HepG2 (cell line): ENCODE results near the gene SYT7. TPM values are rescaled to one million over a fixed set of nuclear protein-coding genes. Genes with fewer than 3 reads are reported as not detected.

Source experiments
- ARID5B ChIP-seq: IDR thresholded peaks from 2 replicates; pipeline ENCODE4 v1.4.0; 2020; ENCODE audit warnings: mild to moderate bottlenecking, missing genetic modification reagents
- DPF2 ChIP-seq: sonication (generic); formaldehyde crosslinking; IDR thresholded peaks from 2 replicates; pipeline ENCODE4 v1.4.0; 2020; ENCODE audit warnings: mild to moderate bottlenecking, low read depth, missing genetic modification reagents, borderline replicate concordance
- EHMT2 ChIP-seq: fragments of 200-600 bp; sonication (generic); IDR thresholded peaks from 2 replicates; pipeline ENCODE4 v1.7.0; 2017; ENCODE audit warnings: antibody characterized with exemption, low read depth, low read length, borderline replicate concordance
- ETV5 ChIP-seq: IDR thresholded peaks from 2 replicates; pipeline ENCODE4 v1.6.1; 2018; ENCODE audit warnings: missing biosample characterization, missing genetic modification reagents, inconsistent platforms, borderline replicate concordance
- FOXP1 ChIP-seq, 2 experiments: fragments of 450-650 bp in 1 of 2; IDR thresholded peaks; 2 replicates each; pipeline ENCODE4 v1.6.1; 2017 to 2018; ENCODE audit warnings: antibody characterized with exemption in 1 of 2
- HDAC2 ChIP-seq: sonication (generic); formaldehyde crosslinking; IDR thresholded peaks from 2 replicates; pipeline ENCODE4 v1.4.0; 2020; ENCODE audit warnings: missing genetic modification reagents
- HNF1B ChIP-seq: sonication (generic); formaldehyde crosslinking; IDR thresholded peaks from 2 replicates; pipeline ENCODE4 v1.5.1; 2020; ENCODE audit warnings: mild to moderate bottlenecking, moderate library complexity, missing genetic modification reagents
- HOXA9 ChIP-seq: sonication (generic); formaldehyde crosslinking; IDR thresholded peaks from 2 replicates; pipeline ENCODE4 v1.8.1; 2022; ENCODE audit warnings: missing genetic modification reagents, mild to moderate bottlenecking, moderate library complexity, borderline replicate concordance
- IKZF1 ChIP-seq: fragments of 450-650 bp; IDR thresholded peaks from 2 replicates; pipeline ENCODE4 v1.7.1; 2016
- KLF13 ChIP-seq: sonication (generic); formaldehyde crosslinking; IDR thresholded peaks from 2 replicates; pipeline ENCODE4 v1.4.0; 2020; ENCODE audit warnings: mild to moderate bottlenecking, missing genetic modification reagents
- PHF21A ChIP-seq: sonication (generic); formaldehyde crosslinking; IDR thresholded peaks from 2 replicates; pipeline ENCODE4 v1.5.0; 2020; ENCODE audit warnings: mild to moderate bottlenecking, missing genetic modification reagents
- POGZ ChIP-seq: sonication (generic); formaldehyde crosslinking; IDR thresholded peaks from 2 replicates; pipeline ENCODE4 v1.4.0; 2020; ENCODE audit warnings: mild to moderate bottlenecking, missing genetic modification reagents
- RXRA ChIP-seq: sonication (generic); formaldehyde crosslinking; IDR thresholded peaks from 2 replicates; pipeline ENCODE4 v1.5.1; 2020; ENCODE audit warnings: missing genetic modification reagents
- SMC3 ChIP-seq: IDR thresholded peaks from 2 replicates; pipeline ENCODE4 v1.6.1; 2011; ENCODE audit warnings: low read length, improper control_type of control experiment
- SP4 ChIP-seq: sonication (generic); formaldehyde crosslinking; IDR thresholded peaks from 2 replicates; pipeline ENCODE4 v1.8.1; 2023; ENCODE audit warnings: mild to moderate bottlenecking, missing genetic modification reagents
- TP53 ChIP-seq: sonication (generic); formaldehyde crosslinking; conservative IDR thresholded peaks from 2 replicates; pipeline ENCODE4 v1.4.0; 2020; ENCODE audit warnings: missing genetic modification reagents
- ZFX ChIP-seq: sonication (generic); formaldehyde crosslinking; IDR thresholded peaks from 2 replicates; pipeline ENCODE4 v1.4.0; 2020; ENCODE audit warnings: mild to moderate bottlenecking, low read depth, missing genetic modification reagents, moderate library complexity
- ZKSCAN5 ChIP-seq: sonication (generic); formaldehyde crosslinking; IDR thresholded peaks from 2 replicates; pipeline ENCODE4 v1.5.1; 2020; ENCODE audit warnings: mild to moderate bottlenecking, missing genetic modification reagents
- ZNF234 ChIP-seq: sonication (generic); formaldehyde crosslinking; conservative IDR thresholded peaks from 2 replicates; pipeline ENCODE4 v1.5.1; 2020; ENCODE audit warnings: mild to moderate bottlenecking, missing genetic modification reagents
- ZNF3 ChIP-seq: IDR thresholded peaks from 2 replicates; pipeline ENCODE4 v1.7.0; 2017; ENCODE audit warnings: inconsistent platforms
- ZNF446 ChIP-seq: sonication (generic); formaldehyde crosslinking; IDR thresholded peaks from 2 replicates; pipeline ENCODE4 v1.5.0; 2020; ENCODE audit warnings: mild to moderate bottlenecking, missing genetic modification reagents
- ZNF563 ChIP-seq: sonication (generic); formaldehyde crosslinking; IDR thresholded peaks from 2 replicates; pipeline ENCODE4 v1.8.0; 2022; ENCODE audit warnings: mild to moderate bottlenecking, moderate library complexity, missing genetic modification reagents
- ZNF567 ChIP-seq: sonication (generic); formaldehyde crosslinking; IDR thresholded peaks from 2 replicates; pipeline ENCODE4 v1.8.1; 2023; ENCODE audit warnings: mild to moderate bottlenecking, missing genetic modification reagents, borderline replicate concordance
- ZNF605 ChIP-seq: sonication (generic); formaldehyde crosslinking; IDR thresholded peaks from 2 replicates; pipeline ENCODE4 v1.8.0; 2022; ENCODE audit warnings: mild to moderate bottlenecking, missing genetic modification reagents
- polyA plus RNA-seq, 8 experiments: library from polyadenylated mRNA; depleted of rRNA in 3 of 8; stranded (reverse) in 7 of 8; unstranded in 1 of 8; fragments of >200 nt; fragmentation: Illumina TruSeq in 4 of 8; extraction: Trizol in 4 of 8; gene quantifications; 2 replicates each; pipeline versions ENCODE4 v1.2.1 to v1.2.3, GENCODE V29; 2011 to 2016; ENCODE audit warnings: low read depth in 4 of 8, missing spikeins in 1 of 8, mixed read lengths in 1 of 8; ENCODE audit not compliant: insufficient read depth in 1 of 8
- total RNA-seq, 5 experiments: library from RNA; depleted of rRNA; stranded (reverse); fragments of >200 nt; fragmentation: Illumina TruSeq; extraction: Trizol; gene quantifications; 2 replicates each; pipeline ENCODE4 v1.2.3, GENCODE V29; 2016; ENCODE audit warnings: low read depth in 1 of 5
- TF ChIP-seq, protein P1 (sequence below): sonication (generic); formaldehyde crosslinking; IDR thresholded peaks from 2 replicates; pipeline ENCODE4 v1.8.1; 2023; ENCODE audit warnings: missing genetic modification reagents, mild to moderate bottlenecking, borderline replicate concordance

Gene SYT7
- total and polyA plus RNA-seq, 2 of the 13 experiments (the other 11 are each of a cell fraction or from before 2014, with no cell fraction given), result 1.4 to 4.4 TPM

DNA sequence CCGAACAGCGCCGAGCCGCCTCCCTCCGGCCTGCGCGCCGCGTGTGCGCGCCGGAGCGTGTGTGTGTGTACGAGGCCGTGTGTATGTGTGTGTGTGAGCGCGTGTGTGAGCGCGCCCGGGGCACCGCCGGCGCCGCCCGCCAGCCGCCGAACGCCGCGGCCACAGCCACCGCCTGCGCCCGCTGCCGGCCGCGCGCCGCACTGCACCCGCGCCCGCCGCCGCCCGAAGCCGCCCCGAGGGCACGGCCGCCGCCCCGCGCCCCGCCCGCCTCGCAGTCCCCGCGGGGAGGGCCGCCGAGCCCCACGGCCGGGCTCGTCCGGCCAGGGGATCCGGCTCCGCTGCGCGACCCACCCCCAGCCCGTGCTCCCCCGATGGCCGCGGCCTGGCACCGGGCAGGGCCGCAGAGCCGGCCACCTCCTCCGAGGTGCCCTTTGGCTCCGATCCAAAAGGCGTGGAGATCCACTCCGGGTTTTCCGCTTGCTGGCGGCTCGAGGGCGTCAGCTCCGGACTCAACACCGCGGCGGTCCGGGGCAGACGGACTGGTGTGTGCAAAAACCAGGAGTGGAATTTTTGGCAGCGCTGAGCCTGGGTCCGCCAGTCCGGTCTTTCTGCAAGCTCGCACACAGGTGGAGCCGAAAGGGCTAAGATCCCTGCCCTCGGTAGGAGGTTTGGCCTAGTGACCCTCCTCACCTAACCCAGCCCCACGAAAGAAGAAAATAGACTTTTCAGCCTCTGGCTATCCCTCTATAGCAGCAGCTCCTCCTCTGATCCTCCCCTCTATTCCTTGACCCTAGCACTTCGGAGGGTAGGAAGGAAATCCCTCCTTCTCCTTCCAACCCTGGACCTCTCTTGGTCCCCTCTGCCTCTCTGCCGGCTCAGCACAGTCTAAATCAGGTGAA is at the start of gene SYT7 (continued):
- TF ChIP-seq ZFX (CRISPR knock-in tag) (peak; percentile 39; the same call in 1 of the 2 replicates), ZNF3 (no peak), IKZF1 (no peak), SMC3 (no peak), ZNF567 (CRISPR knock-in tag) (no peak), ETV5 (CRISPR knock-in tag) (peak; percentile 60; the same call in 1 of the 2 replicates), ZNF605 (CRISPR knock-in tag) (peak; percentile 36; the same call in 1 of the 2 replicates), ZNF234 (no peak), PHF21A (CRISPR knock-in tag) (no peak), DPF2 (no peak), ARID5B (no peak), HOXA9 (CRISPR knock-in tag) (no peak), ZNF563 (CRISPR knock-in tag) (no peak; the same call in 1 of the 2 replicates), RXRA (peak; percentile 60), EHMT2 (no peak), HDAC2 (no peak), FOXP1 (IDR thresholded peaks at IDR 0.05) (no peak), FOXP1 (CRISPR knock-in tag; IDR thresholded peaks at IDR 0.05) (peak; percentile 49; the same call in 1 of the 2 replicates), POGZ (0 out of 2 replicates have a peak, but pooled peaks have one; percentile 38), SP4 (CRISPR knock-in tag) (peak; percentile 75), TP53 (no peak), KLF13 (CRISPR knock-in tag) (no peak), ZKSCAN5 (CRISPR knock-in tag) (no peak), HNF1B (CRISPR knock-in tag) (peak; percentile 76; the same call in 1 of the 2 replicates), ZNF446 (0 out of 2 replicates have a peak, but pooled peaks have one; percentile 65)
- TF ChIP-seq, protein P1, sequence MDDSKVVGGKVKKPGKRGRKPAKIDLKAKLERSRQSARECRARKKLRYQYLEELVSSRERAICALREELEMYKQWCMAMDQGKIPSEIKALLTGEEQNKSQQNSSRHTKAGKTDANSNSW (CRISPR knock-in tag), result no peak
